Natural killer cell treated with Interleukin-12 subunit alpha and Interleukin-12 subunit beta and Interleukin-15 and Interleukin-18, amount 100 ng/mL, for 72 hours (primary cell): Measurements from ENCODE around the gene PSMD2. TPM values are rescaled to one million over a fixed set of nuclear protein-coding genes. Genes with fewer than 3 reads are reported as not detected.

Experiments
- ATAC-seq, 2 donors: fragments of 150-1000 bp; cut with Tn5 transposase in 1 of 2; sonication (Bioruptor Pico), chemical (Tn5 transposase) in 1 of 2; 2 replicates each; pipeline ENCODE4 v1.10.0; 2021
- DNase-seq: peaks from one replicate; pipeline ENCODE4 v3.0.0; 2022; ENCODE audit warnings: low spot score
- H3K27ac Mint-ChIP-seq, 2 donors: 1 replicate in 1 of 2; 2 replicates in 1 of 2; pipeline ENCODE4 v1.8.0; 2022; ENCODE audit warnings: mixed read lengths in 2 of 2, mild to moderate bottlenecking in 1 of 2, moderate library complexity in 1 of 2
- H3K27me3 Mint-ChIP-seq, 2 donors: 1 replicate in 1 of 2; 2 replicates in 1 of 2; pipeline ENCODE4 v1.8.0; 2022; ENCODE audit warnings: mixed read lengths in 2 of 2
- H3K36me3 Mint-ChIP-seq: one replicate; pipeline ENCODE4 v1.8.0; 2022; ENCODE audit warnings: mixed read lengths
- H3K4me1 Mint-ChIP-seq, 2 donors: 1 replicate in 1 of 2; 2 replicates in 1 of 2; pipeline ENCODE4 v1.8.0; 2022; ENCODE audit warnings: low read depth in 2 of 2, mixed read lengths in 2 of 2, mild to moderate bottlenecking in 1 of 2
- H3K4me3 Mint-ChIP-seq: one replicate; pipeline ENCODE4 v1.8.0; 2022; ENCODE audit warnings: mixed read lengths
- H3K9me3 Mint-ChIP-seq: 2 replicates; pipeline ENCODE4 v1.8.0; 2022; ENCODE audit warnings: mixed read lengths
- total RNA-seq, 2 donors: library from RNA; stranded (reverse); gene quantifications; one replicate each; pipeline ENCODE4 v1.2.3, GENCODE V29; 2022

The PSMD2 gene
- total RNA-seq, 2 donors from 2014 or later = 285 to 328 TPM

GRCh38 chr3:184291738-184292445 is 7.1 kb upstream of the PSMD2 start:
- H3K27me3 Mint-ChIP-seq = peaks cover 0 to 2% of the 10 kb centered on the region in 2 donors
- no peaks in the 10 kb centered on the region for H3K36me3 Mint-ChIP-seq
- DNase-seq = no peak
- no peaks in the 10 kb centered on the region for H3K4me1 Mint-ChIP-seq
- H3K27ac Mint-ChIP-seq = no peak overlapping the region
- H3K4me3 Mint-ChIP-seq = no peak overlapping the region
- H3K9me3 Mint-ChIP-seq = no peaks in the 10 kb centered on the region
- ATAC-seq = peak in 1 of 2 donors; percentile 14

- Mint-ChIP-seq H3K27ac (no peak overlapping the region), H3K27me3 (peaks cover 0 to 2% of the 10 kb centered on the region in 2 donors), H3K4me1 (peaks cover 17 to 18% of the 10 kb centered on the region in 2 donors), H3K4me3 (no peak overlapping the region), H3K9me3 (no peaks in the 10 kb centered on the region), H3K36me3 (no peaks in the 10 kb centered on the region)
- ATAC-seq (no peak), DNase-seq (no peak)
Measured at GRCh38 chr3:184295771-184296170, 3.3 kb upstream of the PSMD2 start.

- DNase-seq (no peak), ATAC-seq (no peak)
- Mint-ChIP-seq H3K4me1 (peaks cover 20 to 23% of the 10 kb centered on the region in 2 donors), H3K27me3 (peaks cover 0 to 2% of the 10 kb centered on the region in 2 donors), H3K4me3 (peak overlapping the region; percentile 39), H3K9me3 (no peaks in the 10 kb centered on the region), H3K27ac (no peak overlapping the region), H3K36me3 (peaks cover 3% of the 10 kb centered on the region)
Measured at GRCh38 chr3:184296616-184297015, 2.4 kb upstream of the PSMD2 start.

GRCh38 chr3:184299488-184300377 is 692 bp downstream of the PSMD2 start:
- Mint-ChIP-seq H3K27ac (peak overlapping the region; percentile 61 to 94), H3K36me3 (peaks cover 24% of the 10 kb centered on the region)

GRCh38 chr3:184300378-184300720 is 1.3 kb downstream of the PSMD2 start:
- peaks cover 26 to 29% of the 10 kb centered on the region in 2 donors for H3K4me1 Mint-ChIP-seq
- H3K27me3 Mint-ChIP-seq = no peaks in the 10 kb centered on the region
- no peak for DNase-seq
- peak overlapping the region; percentile 96 for H3K4me3 Mint-ChIP-seq
- H3K9me3 Mint-ChIP-seq = no peaks in the 10 kb centered on the region
- no peak for ATAC-seq
- H3K36me3 Mint-ChIP-seq = peaks cover 24% of the 10 kb centered on the region
- peak overlapping the region; percentile 61 to 94 for H3K27ac Mint-ChIP-seq

More at GRCh38 chr3:184299488-184300377, 692 bp downstream of the PSMD2 start:
- ATAC-seq (no peak), DNase-seq (no peak)
- Mint-ChIP-seq H3K4me3 (peak overlapping the region; percentile 96), H3K4me1 (peaks cover 26 to 29% of the 10 kb centered on the region in 2 donors), H3K9me3 (no peaks in the 10 kb centered on the region), H3K27me3 (no peaks in the 10 kb centered on the region)

GRCh38 chr3:184305577-184305976 is 6.5 kb downstream of the PSMD2 start:
- H3K9me3 Mint-ChIP-seq = no peaks in the 10 kb centered on the region
- H3K4me3 Mint-ChIP-seq = no peak overlapping the region
- H3K4me1 Mint-ChIP-seq = peaks cover 10 to 15% of the 10 kb centered on the region in 2 donors
- ATAC-seq (no peak), DNase-seq (no peak)
- no peaks in the 10 kb centered on the region for H3K27me3 Mint-ChIP-seq
- no peak overlapping the region for H3K27ac Mint-ChIP-seq
- H3K36me3 Mint-ChIP-seq = peaks cover 51% of the 10 kb centered on the region

- ATAC-seq = no peak
- Mint-ChIP-seq H3K36me3 (peaks cover 50% of the 10 kb centered on the region), H3K27me3 (no peaks in the 10 kb centered on the region), H3K9me3 (no peaks in the 10 kb centered on the region), H3K4me1 (peaks cover 4 to 10% of the 10 kb centered on the region in 2 donors), H3K4me3 (no peak overlapping the region), H3K27ac (no peak overlapping the region)
- no peak for DNase-seq
Measured at GRCh38 chr3:184306341-184306972, 7.4 kb downstream of the PSMD2 start.

- ATAC-seq (no peak), DNase-seq (no peak)
- H3K4me3 Mint-ChIP-seq = no peak overlapping the region
- H3K9me3 Mint-ChIP-seq = no peaks in the 10 kb centered on the region
- peaks cover 0 to 2% of the 10 kb centered on the region in 2 donors for H3K4me1 Mint-ChIP-seq
- no peak overlapping the region for H3K27ac Mint-ChIP-seq
- no peaks in the 10 kb centered on the region for H3K27me3 Mint-ChIP-seq
- H3K36me3 Mint-ChIP-seq = peaks cover 40% of the 10 kb centered on the region
Measured at GRCh38 chr3:184307915-184308314, 8.9 kb downstream of the PSMD2 start.

- Mint-ChIP-seq H3K4me3 (no peak overlapping the region), H3K27me3 (no peaks in the 10 kb centered on the region), H3K4me1 (peaks cover 0 to 2% of the 10 kb centered on the region in 2 donors), H3K36me3 (peaks cover 34% of the 10 kb centered on the region), H3K27ac (no peak overlapping the region), H3K9me3 (no peaks in the 10 kb centered on the region)
- ATAC-seq (no peak), DNase-seq (no peak)
Measured at GRCh38 chr3:184308744-184309143, 9.7 kb downstream of the PSMD2 start.

GRCh38 chr3:184311633-184312032 is 12.6 kb downstream of the PSMD2 start:
- Mint-ChIP-seq H3K4me3 (no peak overlapping the region), H3K27me3 (no peaks in the 10 kb centered on the region), H3K4me1 (peaks cover 5 to 8% of the 10 kb centered on the region in 2 donors), H3K36me3 (peaks cover 23% of the 10 kb centered on the region), H3K27ac (no peak overlapping the region), H3K9me3 (no peaks in the 10 kb centered on the region)
- ATAC-seq (no peak), DNase-seq (no peak)

GRCh38 chr3:184314363-184314699 is 15.3 kb downstream of the PSMD2 start, which contains the start of gene EIF4G1:
Gene EIF4G1 (plus strand): TSS chr3:184314606. CDS start chr3:184315797, 1,191 bp downstream.
- ATAC-seq (peak; percentile 93 to 97), DNase-seq (peak; percentile 97)
- H3K9me3 Mint-ChIP-seq = no peaks in the 10 kb centered on the region
- H3K27me3 Mint-ChIP-seq = no peaks in the 10 kb centered on the region
- H3K4me3 Mint-ChIP-seq = peak within 1 kb of the TSS; percentile 93
- peak within 1 kb of the TSS; percentile 71 to 81 for H3K27ac Mint-ChIP-seq
- H3K36me3 Mint-ChIP-seq = peaks cover 15% of the 10 kb centered on the region
- H3K4me1 Mint-ChIP-seq = peaks cover 24 to 25% of the 10 kb centered on the region in 2 donors

GRCh38 chr3:184314700-184315542 is 15.9 kb downstream of the PSMD2 start:
- peak; percentile 83 for DNase-seq
- H3K36me3 Mint-ChIP-seq = peaks cover 15% of the 10 kb centered on the region
- no peaks in the 10 kb centered on the region for H3K9me3 Mint-ChIP-seq
- ATAC-seq = peak; percentile 77 to 80
- peak overlapping the region; percentile 71 for H3K27ac Mint-ChIP-seq
- H3K4me3 Mint-ChIP-seq = peak overlapping the region; percentile 93
- H3K27me3 Mint-ChIP-seq = no peaks in the 10 kb centered on the region
- peaks cover 28 to 30% of the 10 kb centered on the region in 2 donors for H3K4me1 Mint-ChIP-seq

GRCh38 chr3:184315543-184315867 is 16.5 kb downstream of the PSMD2 start:
- Mint-ChIP-seq H3K27ac (peak overlapping the region; percentile 58 to 71), H3K36me3 (peaks cover 15% of the 10 kb centered on the region), H3K4me3 (peak overlapping the region; percentile 93), H3K4me1 (peaks cover 28 to 30% of the 10 kb centered on the region in 2 donors), H3K9me3 (no peaks in the 10 kb centered on the region), H3K27me3 (no peaks in the 10 kb centered on the region)
- DNase-seq (no peak), ATAC-seq (no peak)
